Smooth muscle cell (in vitro differentiated cells): ENCODE results near the gene NOS1AP. TPM values are rescaled to one million over a fixed set of nuclear protein-coding genes. Genes with fewer than 3 reads are reported as not detected.

ENCODE experiments used
- DNase-seq: peaks from one replicate; lab custom pipeline; 2025; ENCODE audit not compliant: unreplicated experiment; lab: John Stamatoyannopoulos, UW
- H2AFZ ChIP-seq: fragments of 200-600 bp; sonication (generic); 2 replicates; pipeline ENCODE4 v1.6.0; 2016; ENCODE audit warnings: antibody characterized with exemption, low read depth, mild to moderate bottlenecking
- H3F3A ChIP-seq: fragments of 200-600 bp; sonication (generic); 2 replicates; pipeline ENCODE4 v1.6.0; 2017; ENCODE audit warnings: antibody characterized with exemption, low read depth
- H3K27ac ChIP-seq: fragments of 200-600 bp; sonication (generic); 2 replicates; pipeline ENCODE4 v1.5.1; 2016; ENCODE audit warnings: low read depth, mild to moderate bottlenecking
- H3K27me3 ChIP-seq: fragments of 200-600 bp; sonication (generic); 2 replicates; pipeline ENCODE4 v1.6.1; 2016; ENCODE audit warnings: low read depth, mild to moderate bottlenecking
- H3K36me3 ChIP-seq: fragments of 200-600 bp; sonication (generic); 2 replicates; pipeline ENCODE4 v1.5.1; 2016; ENCODE audit warnings: low read depth
- H3K4me1 ChIP-seq: fragments of 200-600 bp; sonication (generic); 2 replicates; pipeline ENCODE4 v1.5.1; 2016; ENCODE audit warnings: low read depth
- H3K4me2 ChIP-seq: fragments of 200-600 bp; sonication (generic); 2 replicates; pipeline ENCODE4 v1.6.0; 2016; ENCODE audit warnings: mild to moderate bottlenecking
- H3K4me3 ChIP-seq: fragments of 200-600 bp; sonication (generic); 2 replicates; pipeline ENCODE4 v1.5.1; 2016; ENCODE audit warnings: mild to moderate bottlenecking
- H3K79me2 ChIP-seq: fragments of 200-600 bp; sonication (generic); 2 replicates; pipeline ENCODE4 v1.6.0; 2016; ENCODE audit warnings: low read depth, mild to moderate bottlenecking
- H3K9ac ChIP-seq: fragments of 200-600 bp; sonication (generic); 2 replicates; pipeline ENCODE4 v1.6.0; 2016; ENCODE audit warnings: low read depth
- H3K9me3 ChIP-seq: fragments of 200-600 bp; sonication (generic); replicated peaks from 2 replicates; pipeline ENCODE4 v1.5.1; 2016; ENCODE audit warnings: low read depth
- H4K20me1 ChIP-seq: fragments of 200-600 bp; sonication (generic); 2 replicates; pipeline ENCODE4 v1.6.0; 2016; ENCODE audit warnings: low read depth
- CTCF ChIP-seq: fragments of 200-600 bp; sonication (generic); IDR thresholded peaks from 2 replicates; pipeline ENCODE4 v1.5.1; 2017; ENCODE audit warnings: borderline replicate concordance, mild to moderate bottlenecking, antibody characterized with exemption; ENCODE audit not compliant: insufficient read depth, poor library complexity, severe bottlenecking
- WGBS: methylation state at CpG from one replicate; pipeline ENCODE4 v1.1.7; 2016; ENCODE audit warnings: low lambda C conversion rate; 5-methylcytosine and 5-hydroxymethylcytosine counted together
- polyA plus RNA-seq: library from polyadenylated mRNA; unstranded; fragments of >200 nt; fragmentation: Nextera tagmentation; extraction: Ambion mirVana; gene quantifications from 2 replicates; pipeline ENCODE4 v1.2.1, GENCODE V29; 2016
- total RNA-seq: library from RNA; depleted of rRNA; stranded (reverse); fragments of >200 nt; gene quantifications from 2 replicates; pipeline ENCODE4 v1.2.3, GENCODE V29; 2014

The NOS1AP gene
- total and polyA plus RNA-seq, 2 experiments from 2014 or later, result 0.54 to 0.80 TPM

- no peak for DNase-seq
- Histone ChIP-seq H3K36me3 (no peaks in the 10 kb centered on the region), H3K79me2 (no peaks in the 10 kb centered on the region), H4K20me1 (no peaks in the 10 kb centered on the region), H3K9ac (no peak overlapping the region), H3K4me3 (no peak overlapping the region), H3K9me3 (no peaks in the 10 kb centered on the region), H3K27ac (no peak overlapping the region), H3K27me3 (no peaks in the 10 kb centered on the region), H3F3A (no peaks in the 10 kb centered on the region), H3K4me1 (peaks cover 26% of the 10 kb centered on the region), H2AFZ (no peak overlapping the region), H3K4me2 (no peak overlapping the region)
- TF ChIP-seq CTCF, result no peak
- WGBS, result 96% methylated on average over 10 of the region's 10 CpGs
These were observed 315.2 kb downstream of the NOS1AP start for GRCh38 chr1:162384601-162385279.

GRCh38 chr1:162385280-162385623 is 315.8 kb downstream of the NOS1AP start:
- Histone ChIP-seq H3K79me2 (no peaks in the 10 kb centered on the region), H3F3A (no peaks in the 10 kb centered on the region), H3K4me2 (no peak overlapping the region), H3K27me3 (no peaks in the 10 kb centered on the region), H2AFZ (no peak overlapping the region), H3K27ac (no peak overlapping the region), H3K36me3 (no peaks in the 10 kb centered on the region), H3K9me3 (no peaks in the 10 kb centered on the region), H3K4me3 (no peak overlapping the region), H3K4me1 (peaks cover 26% of the 10 kb centered on the region), H3K9ac (no peak overlapping the region), H4K20me1 (no peaks in the 10 kb centered on the region)
- TF ChIP-seq CTCF, result no peak
- DNase-seq, result no peak
- WGBS, result 95% methylated on average over 3 of the region's 3 CpGs

GRCh38 chr1:162385702-162386101 is 316.2 kb downstream of the NOS1AP start:
- H3K27ac ChIP-seq, result no peak overlapping the region
- no peak overlapping the region for H2AFZ ChIP-seq
- DNase-seq, result no peak
- WGBS, result 96% methylated on average over 3 of the region's 3 CpGs
- H4K20me1 ChIP-seq, result no peaks in the 10 kb centered on the region
- H3K79me2 ChIP-seq, result no peaks in the 10 kb centered on the region
- H3K4me2 ChIP-seq, result no peak overlapping the region
- no peaks in the 10 kb centered on the region for H3K36me3 ChIP-seq
- no peaks in the 10 kb centered on the region for H3K27me3 ChIP-seq
- no peak for TF ChIP-seq CTCF
- no peaks in the 10 kb centered on the region for H3K9me3 ChIP-seq
- no peak overlapping the region for H3K9ac ChIP-seq
- no peak overlapping the region for H3K4me3 ChIP-seq
- no peaks in the 10 kb centered on the region for H3F3A ChIP-seq
- peaks cover 26% of the 10 kb centered on the region for H3K4me1 ChIP-seq
